Spleen (tissue), 11 donors: ENCODE measurements around the gene ZNF536. TPM values are rescaled to one million over a fixed set of nuclear protein-coding genes. Genes with fewer than 3 reads are reported as not detected.

Source experiments
- DNase-seq: peaks from one replicate; pipeline ENCODE4 v3.0.0-alpha.2; 2020
- H3K27ac ChIP-seq, 8 donors: fragments of 200-600 bp; sonication (generic) in 7 of 8; 1 replicate in 4 of 8; 2 replicates in 4 of 8; pipeline versions ENCODE4 v1.5.0 to v1.8.0; 2016 to 2021; ENCODE audit warnings: inconsistent platforms in 4 of 8, mild to moderate bottlenecking in 4 of 8, moderate library complexity in 1 of 8
- H3K27me3 ChIP-seq, 7 donors: fragments of 200-600 bp; sonication (generic) in 6 of 7; replicated peaks in 1 of 7; 1 replicate in 4 of 7; 2 replicates in 3 of 7; pipeline versions ENCODE4 v1.5.0 to v1.8.0; 2016 to 2021; ENCODE audit warnings: inconsistent platforms in 3 of 7, mild to moderate bottlenecking in 1 of 7
- H3K36me3 ChIP-seq, 6 donors: fragments of 200-600 bp; sonication (generic) in 5 of 6; 1 replicate in 4 of 6; 2 replicates in 2 of 6; pipeline versions ENCODE4 v1.5.0 to v1.8.0; 2016 to 2021; ENCODE audit warnings: inconsistent platforms in 2 of 6
- H3K4me1 ChIP-seq, 6 donors: fragments of 200-600 bp; sonication (generic) in 5 of 6; 1 replicate in 3 of 6; 2 replicates in 3 of 6; pipeline versions ENCODE4 v1.5.0 to v1.8.0; 2016 to 2021; ENCODE audit warnings: inconsistent platforms in 3 of 6
- H3K4me3 ChIP-seq, 8 donors: fragments of 200-600 bp; sonication (generic) in 7 of 8; 1 replicate in 4 of 8; 2 replicates in 4 of 8; pipeline versions ENCODE4 v1.5.0 to v1.8.0; 2016 to 2021; ENCODE audit warnings: inconsistent platforms in 4 of 8, mild to moderate bottlenecking in 4 of 8, moderate library complexity in 2 of 8
- H3K9me3 ChIP-seq, 8 donors: fragments of 200-600 bp; sonication (generic) in 7 of 8; 1 replicate in 4 of 8; 2 replicates in 4 of 8; pipeline versions ENCODE4 v1.5.0 to v1.8.0; 2016 to 2021; ENCODE audit warnings: inconsistent platforms in 4 of 8
- POLR2A ChIP-seq, 3 donors: fragments of 450-650 bp; IDR thresholded peaks; one replicate each; pipeline ENCODE4 v1.5.1; 2017; ENCODE audit warnings: antibody characterized with exemption in 3 of 3, mild to moderate bottlenecking in 1 of 3
- POLR2AphosphoS5 ChIP-seq, 3 donors: sonication (generic); formaldehyde crosslinking; IDR thresholded peaks; one replicate each; pipeline ENCODE4 v1.5.1; 2017; ENCODE audit warnings: antibody characterized with exemption in 3 of 3
- WGBS, 5 donors: extraction: QIAGEN DNeasy Blood & Tissue Kit in 3 of 5; methylation state at CpG; one replicate each; pipeline versions ENCODE4 v1.1.5 to v1.1.7; 2013 to 2018; 5-methylcytosine and 5-hydroxymethylcytosine counted together
- intact Hi-C: fragments of 100-400 bp; cut with DNase I; formaldehyde crosslinking; loops from one replicate; pipeline ENCODE4 v1.15.0; 2023; ENCODE audit warnings: low total_unique reads
- polyA plus RNA-seq, 3 donors: library from polyadenylated mRNA; stranded (reverse); fragments of 200-250 nt; gene quantifications; one replicate each; pipeline ENCODE4 v1.2.1, GENCODE V29; 2013
- total RNA-seq, 7 donors: library from RNA; depleted of rRNA in 3 of 7; stranded (reverse); fragments of >200 nt in 3 of 7; fragmentation: NEBNext Ultra II Directional in 4 of 7; extraction: Animal tissue kit (Norgen Biotek cat#: 25700) in 4 of 7; gene quantifications; one replicate each; pipeline versions ENCODE4 v1.1.0 to v1.2.1, GENCODE V29; 2016 to 2021
- TF ChIP-seq, protein P1 (sequence below), 11 experiments: fragments of 200-600 bp in 7 of 11; fragments of 450-650 bp in 4 of 11; sonication (generic) in 4 of 11; IDR thresholded peaks in 8 of 11; conservative IDR thresholded peaks in 3 of 11; 1 replicate in 7 of 11; 2 replicates in 4 of 11; pipeline versions ENCODE4 v1.4.0 to v1.8.0; 2016 to 2021; ENCODE audit warnings: antibody characterized with exemption in 11 of 11, inconsistent platforms in 4 of 11, mild to moderate bottlenecking in 1 of 11
- donor health status: healthy with polysubstance abuse.
- donor health status: DM: no; HTN: no; CAD: no; lungs with moderate emphysema.
- donor health status: DM: no; HTN: no; CAD: no.
- donor health status: Bipolar disorder and iron deficiency.
- donor health status: healthy.
- donor health status: DM: no; HTN: no; CAD: no.
- donor health status: DM: yes; HTN: yes; CAD: no.

The ZNF536 gene
- total and polyA plus RNA-seq, 10 donors = 0.13 to 4.1 (median 2.1) TPM

DNA sequence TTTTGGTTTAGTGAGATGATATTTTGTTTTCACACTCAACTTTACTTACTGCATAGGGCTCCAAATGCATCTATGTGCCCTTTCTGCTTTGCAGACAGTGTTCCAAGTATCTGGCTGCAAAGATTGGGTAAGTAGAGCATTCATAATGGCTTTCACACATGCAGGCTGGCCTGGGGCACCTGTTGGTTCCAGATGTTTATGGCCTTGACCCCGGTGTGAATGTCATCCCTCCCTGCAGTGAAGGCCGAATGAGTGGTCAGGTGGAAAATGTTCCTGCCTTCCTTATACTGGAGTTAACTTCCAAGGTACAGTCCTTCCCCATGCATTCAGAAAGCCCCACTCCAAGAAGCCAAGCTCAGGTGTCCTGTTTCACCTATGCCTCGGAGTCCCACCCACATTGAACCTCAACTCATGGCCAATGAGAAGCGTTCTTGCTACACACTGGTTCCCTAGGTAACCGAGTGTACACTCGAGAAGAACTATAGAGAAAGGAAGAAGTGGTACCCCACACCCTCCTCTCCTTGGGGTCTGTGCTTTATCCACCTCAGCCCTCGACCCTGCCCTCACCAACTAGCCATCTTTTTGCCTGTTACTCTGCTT, 23.0 kb upstream of the ZNF536 start:
- no peak for DNase-seq
- intact Hi-C loops = no loop called here
- Histone ChIP-seq H3K4me1 (no peaks in the 10 kb centered on the region), H3K27me3 (no peaks in the 10 kb centered on the region), H3K4me3 (no peak overlapping the region), H3K27ac (no peak overlapping the region), H3K9me3 (no peaks in the 10 kb centered on the region), H3K36me3 (no peaks in the 10 kb centered on the region)
- TF ChIP-seq, protein P1, sequence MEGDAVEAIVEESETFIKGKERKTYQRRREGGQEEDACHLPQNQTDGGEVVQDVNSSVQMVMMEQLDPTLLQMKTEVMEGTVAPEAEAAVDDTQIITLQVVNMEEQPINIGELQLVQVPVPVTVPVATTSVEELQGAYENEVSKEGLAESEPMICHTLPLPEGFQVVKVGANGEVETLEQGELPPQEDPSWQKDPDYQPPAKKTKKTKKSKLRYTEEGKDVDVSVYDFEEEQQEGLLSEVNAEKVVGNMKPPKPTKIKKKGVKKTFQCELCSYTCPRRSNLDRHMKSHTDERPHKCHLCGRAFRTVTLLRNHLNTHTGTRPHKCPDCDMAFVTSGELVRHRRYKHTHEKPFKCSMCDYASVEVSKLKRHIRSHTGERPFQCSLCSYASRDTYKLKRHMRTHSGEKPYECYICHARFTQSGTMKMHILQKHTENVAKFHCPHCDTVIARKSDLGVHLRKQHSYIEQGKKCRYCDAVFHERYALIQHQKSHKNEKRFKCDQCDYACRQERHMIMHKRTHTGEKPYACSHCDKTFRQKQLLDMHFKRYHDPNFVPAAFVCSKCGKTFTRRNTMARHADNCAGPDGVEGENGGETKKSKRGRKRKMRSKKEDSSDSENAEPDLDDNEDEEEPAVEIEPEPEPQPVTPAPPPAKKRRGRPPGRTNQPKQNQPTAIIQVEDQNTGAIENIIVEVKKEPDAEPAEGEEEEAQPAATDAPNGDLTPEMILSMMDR (IDR thresholded peaks at IDR 0.05 in 8 of 11, conservative IDR thresholded peaks at IDR 0.05 in 3 of 11) = no peak
- TF ChIP-seq POLR2AphosphoS5 (IDR thresholded peaks at IDR 0.05) (no peak), POLR2A (IDR thresholded peaks at IDR 0.05) (no peak)
- 54 to 71% (median 60%) methylated on average over 7 of the region's 7 CpGs for WGBS, 5 donors

DNA sequence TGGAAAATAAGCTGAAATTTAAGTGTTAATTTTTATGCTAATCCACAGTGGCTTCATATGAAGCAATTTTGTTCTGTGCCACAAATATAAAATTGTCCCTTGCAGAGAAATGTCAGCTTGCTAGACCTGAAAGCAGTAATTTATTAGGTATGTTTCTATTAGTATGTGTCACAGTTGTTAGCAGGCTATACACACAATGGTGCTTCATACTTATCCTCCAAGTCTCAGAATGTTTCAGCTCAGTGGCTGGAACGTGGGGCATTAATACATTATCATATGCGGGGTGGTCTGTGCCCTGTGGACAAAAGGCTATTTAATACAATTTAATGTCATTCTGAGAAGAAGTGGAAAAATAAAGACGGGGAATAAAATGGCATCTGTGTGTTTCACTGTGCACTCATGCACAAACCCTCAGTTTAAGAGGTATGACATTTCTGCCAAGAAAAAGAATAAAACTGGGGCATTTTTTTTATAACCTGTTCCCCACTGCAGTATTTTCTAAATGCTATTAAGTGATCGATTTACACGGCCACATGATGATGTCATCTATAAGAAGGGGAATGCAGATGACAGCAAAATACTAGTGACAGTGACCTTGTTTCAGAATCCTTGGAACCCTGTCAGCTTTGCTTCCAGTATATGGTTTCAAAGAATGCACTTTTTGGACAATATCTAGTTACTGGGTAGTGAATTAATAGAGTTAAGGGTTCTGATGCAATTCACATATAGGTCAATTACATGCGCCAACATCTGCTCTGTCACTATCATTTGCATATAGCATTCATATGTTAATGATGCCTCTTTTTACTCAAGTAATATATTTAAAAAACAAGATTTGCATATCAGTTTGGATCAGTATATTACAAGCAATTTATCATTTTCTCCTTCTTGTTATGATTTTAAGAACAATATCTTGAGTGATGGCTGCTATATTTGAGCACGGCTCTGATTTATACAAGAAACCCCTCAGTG, 21.2 kb upstream of the ZNF536 start:
- Histone ChIP-seq H3K27me3 (no peaks in the 10 kb centered on the region), H3K4me3 (no peak overlapping the region), H3K27ac (no peak overlapping the region), H3K36me3 (no peaks in the 10 kb centered on the region), H3K9me3 (no peaks in the 10 kb centered on the region), H3K4me1 (no peaks in the 10 kb centered on the region)
- WGBS, 5 donors = 74 to 86% (median 81%) methylated on average over 7 of the region's 7 CpGs
- no peak for TF ChIP-seq POLR2A (IDR thresholded peaks at IDR 0.05)
- TF ChIP-seq, protein P1 (IDR thresholded peaks at IDR 0.05 in 8 of 11, conservative IDR thresholded peaks at IDR 0.05 in 3 of 11) = no peak
- TF ChIP-seq POLR2AphosphoS5 (IDR thresholded peaks at IDR 0.05) = no peak
- no peak for DNase-seq
- intact Hi-C loops = no loop called here

- Histone ChIP-seq H3K27me3 (no peaks in the 10 kb centered on the region), H3K9me3 (no peaks in the 10 kb centered on the region), H3K27ac (no peak overlapping the region), H3K4me1 (no peaks in the 10 kb centered on the region), H3K4me3 (no peak overlapping the region), H3K36me3 (no peaks in the 10 kb centered on the region)
- intact Hi-C loops = no loop called here
- TF ChIP-seq POLR2AphosphoS5 (IDR thresholded peaks at IDR 0.05) (no peak), POLR2A (IDR thresholded peaks at IDR 0.05) (no peak)
- TF ChIP-seq, protein P1 (IDR thresholded peaks at IDR 0.05 in 8 of 11, conservative IDR thresholded peaks at IDR 0.05 in 3 of 11) = no peak
- WGBS, 5 donors = 78 to 92% (median 86%) methylated on average over 2 of the region's 2 CpGs
- no peak for DNase-seq
Measured at GRCh38 chr19:30351774-30352173, 20.4 kb upstream of the ZNF536 start.

- intact Hi-C loops = no loop called here
- WGBS, 5 donors = 91 to 97% (median 94%) methylated on average over 13 of the region's 13 CpGs
- no peak for DNase-seq
Measured at GRCh38 chr19:30353394-30353945, 18.7 kb upstream of the ZNF536 start.

More at GRCh38 chr19:30353394-30353945, 18.7 kb upstream of the ZNF536 start:
- Histone ChIP-seq H3K4me1 (no peaks in the 10 kb centered on the region), H3K9me3 (no peaks in the 10 kb centered on the region), H3K36me3 (no peaks in the 10 kb centered on the region), H3K27ac (no peak overlapping the region), H3K4me3 (no peak overlapping the region), H3K27me3 (no peaks in the 10 kb centered on the region)
- TF ChIP-seq POLR2AphosphoS5 (IDR thresholded peaks at IDR 0.05) = no peak
- TF ChIP-seq, protein P1 (IDR thresholded peaks at IDR 0.05 in 8 of 11, conservative IDR thresholded peaks at IDR 0.05 in 3 of 11) = no peak
- no peak for TF ChIP-seq POLR2A (IDR thresholded peaks at IDR 0.05)
